Stomach (tissue), 9 donors: ENCODE results near the gene SPOCD1. TPM values are rescaled to one million over a fixed set of nuclear protein-coding genes. Genes with fewer than 3 reads are reported as not detected.
A peak's percentile ranks its signal among the peaks of the same experiment; 100 is the strongest.

Source experiments
- DNase-seq, 2 donors: peaks; one replicate each; pipeline versions ENCODE4 v3.0.0 to v3.0.0-alpha.2; 2013 to 2019
- H3K27ac ChIP-seq, 5 donors: fragments of 200-600 bp in 4 of 5; sonication (generic) in 4 of 5; one replicate each; pipeline ENCODE4 v1.5.1; 2013 to 2019; ENCODE audit warnings: mild to moderate bottlenecking in 1 of 5, moderate library complexity in 1 of 5
- H3K27me3 ChIP-seq, 3 donors: fragments of 200-600 bp; sonication (generic); one replicate each; pipeline ENCODE4 v1.5.1; 2017 to 2019; ENCODE audit warnings: mixed run types in 1 of 3
- H3K36me3 ChIP-seq, 4 donors: fragments of 200-600 bp; sonication (generic); 1 replicate in 3 of 4; 2 replicates in 1 of 4; pipeline ENCODE4 v1.5.1; 2016 to 2019
- H3K4me1 ChIP-seq, 4 donors: fragments of 200-600 bp; sonication (generic); one replicate each; pipeline ENCODE4 v1.5.1; 2016 to 2019
- H3K4me3 ChIP-seq, 4 donors: fragments of 200-600 bp; sonication (generic) in 3 of 4; one replicate each; pipeline ENCODE4 v1.5.1; 2016 to 2019; ENCODE audit warnings: mild to moderate bottlenecking in 1 of 4
- H3K9me3 ChIP-seq, 4 donors: fragments of 200-600 bp; sonication (generic); one replicate each; pipeline ENCODE4 v1.5.1; 2016 to 2019
- EP300 ChIP-seq: sonication (generic); formaldehyde crosslinking; IDR thresholded peaks from one replicate; pipeline ENCODE4 v1.6.1; 2017; ENCODE audit warnings: antibody characterized with exemption
- POLR2A ChIP-seq, 4 donors: fragments of 450-650 bp; IDR thresholded peaks; one replicate each; pipeline ENCODE4 v1.6.1; 2016; ENCODE audit warnings: antibody characterized with exemption in 4 of 4, control low read depth in 2 of 4, mild to moderate bottlenecking in 1 of 4, moderate library complexity in 1 of 4
- POLR2AphosphoS5 ChIP-seq, 3 donors: sonication (generic); formaldehyde crosslinking; IDR thresholded peaks; one replicate each; pipeline ENCODE4 v1.6.1; 2016; ENCODE audit warnings: antibody characterized with exemption in 3 of 3
- WGBS, 5 donors: extraction: QIAGEN DNeasy Blood & Tissue Kit in 3 of 5; methylation state at CpG; one replicate each; pipeline versions ENCODE4 v1.1.5 to v1.1.7; 2013 to 2018; 5-methylcytosine and 5-hydroxymethylcytosine counted together
- intact Hi-C: fragments of 100-400 bp; cut with DNase I; formaldehyde crosslinking; loops from one replicate; pipeline ENCODE4 v1.15.1; 2023; ENCODE audit warnings: low total_unique reads
- polyA plus RNA-seq, 3 donors: library from polyadenylated mRNA; stranded (reverse); fragments of 200-250 nt; gene quantifications; one replicate each; pipeline ENCODE4 v1.2.3, GENCODE V29; 2013
- total RNA-seq, 5 donors: library from RNA; depleted of rRNA; stranded (reverse); fragments of >200 nt; gene quantifications; one replicate each; pipeline versions ENCODE4 v1.1.0 to v1.2.3, GENCODE V29; 2014 to 2016
- TF ChIP-seq, protein P1 (sequence below), 7 experiments: fragments of 450-650 bp in 4 of 7; fragments of 200-600 bp in 3 of 7; sonication (generic) in 3 of 7; IDR thresholded peaks; one replicate each; pipeline ENCODE4 v1.5.1; 2016 to 2019; ENCODE audit warnings: antibody characterized with exemption in 7 of 7, control low read depth in 2 of 7, mild to moderate bottlenecking in 1 of 7
- donor health status: healthy with polysubstance abuse.
- donor health status: Bipolar disorder and iron deficiency.
- donor health status: healthy.

The SPOCD1 gene
- total and polyA plus RNA-seq, 8 donors = 0.55 to 11.1 (median 4.5) TPM; not detected in 1

DNA sequence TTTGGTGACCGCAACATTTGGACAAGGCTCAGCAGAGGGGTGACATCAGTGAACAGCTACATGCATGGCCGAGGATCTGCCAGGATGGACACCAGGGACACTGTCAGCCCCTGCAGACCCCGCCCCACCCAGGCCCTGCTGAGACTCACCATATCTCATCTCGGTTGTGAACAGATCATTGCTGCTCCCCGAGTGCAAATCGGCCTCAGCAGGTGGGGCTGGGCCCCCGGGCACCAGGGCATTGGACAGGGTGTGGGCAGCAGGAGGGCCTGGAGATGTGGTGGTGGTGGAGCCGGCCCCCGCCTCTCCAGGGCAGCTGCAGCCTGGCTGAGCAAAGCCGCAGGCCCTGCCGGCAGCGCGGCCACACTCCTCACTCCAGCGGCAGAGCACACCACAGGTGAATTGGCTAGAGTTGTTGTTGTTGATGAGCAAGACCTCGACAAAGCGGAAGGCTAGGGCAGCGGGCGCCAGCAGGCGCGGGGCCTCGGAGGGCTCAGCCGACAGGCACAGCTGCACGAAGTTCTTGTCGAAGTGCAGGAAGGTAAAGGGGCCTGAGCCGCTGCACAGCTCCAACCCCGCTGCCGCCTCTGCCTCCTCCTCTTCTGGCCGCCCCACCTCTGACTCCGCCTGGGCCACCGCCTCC, 59.9 kb downstream of the SPOCD1 start:
- no peak for DNase-seq
- Histone ChIP-seq H3K4me1 (peaks cover 15 to 24% (median 20%) of the 10 kb centered on the region in 4 donors), H3K9me3 (no peaks in the 10 kb centered on the region), H3K27ac (no peak overlapping the region), H3K36me3 (no peaks in the 10 kb centered on the region), H3K27me3 (peaks cover 0 to 23% (median 8%) of the 10 kb centered on the region in 3 donors), H3K4me3 (no peak overlapping the region)
- intact Hi-C loops = no loop called here
- TF ChIP-seq, protein P1, sequence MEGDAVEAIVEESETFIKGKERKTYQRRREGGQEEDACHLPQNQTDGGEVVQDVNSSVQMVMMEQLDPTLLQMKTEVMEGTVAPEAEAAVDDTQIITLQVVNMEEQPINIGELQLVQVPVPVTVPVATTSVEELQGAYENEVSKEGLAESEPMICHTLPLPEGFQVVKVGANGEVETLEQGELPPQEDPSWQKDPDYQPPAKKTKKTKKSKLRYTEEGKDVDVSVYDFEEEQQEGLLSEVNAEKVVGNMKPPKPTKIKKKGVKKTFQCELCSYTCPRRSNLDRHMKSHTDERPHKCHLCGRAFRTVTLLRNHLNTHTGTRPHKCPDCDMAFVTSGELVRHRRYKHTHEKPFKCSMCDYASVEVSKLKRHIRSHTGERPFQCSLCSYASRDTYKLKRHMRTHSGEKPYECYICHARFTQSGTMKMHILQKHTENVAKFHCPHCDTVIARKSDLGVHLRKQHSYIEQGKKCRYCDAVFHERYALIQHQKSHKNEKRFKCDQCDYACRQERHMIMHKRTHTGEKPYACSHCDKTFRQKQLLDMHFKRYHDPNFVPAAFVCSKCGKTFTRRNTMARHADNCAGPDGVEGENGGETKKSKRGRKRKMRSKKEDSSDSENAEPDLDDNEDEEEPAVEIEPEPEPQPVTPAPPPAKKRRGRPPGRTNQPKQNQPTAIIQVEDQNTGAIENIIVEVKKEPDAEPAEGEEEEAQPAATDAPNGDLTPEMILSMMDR (IDR thresholded peaks at IDR 0.05) = no peak
- TF ChIP-seq EP300 = no peak
- 88 to 91% (median 91%) methylated on average over 22 to 30 of the region's 30 CpGs for WGBS, 5 donors

DNA sequence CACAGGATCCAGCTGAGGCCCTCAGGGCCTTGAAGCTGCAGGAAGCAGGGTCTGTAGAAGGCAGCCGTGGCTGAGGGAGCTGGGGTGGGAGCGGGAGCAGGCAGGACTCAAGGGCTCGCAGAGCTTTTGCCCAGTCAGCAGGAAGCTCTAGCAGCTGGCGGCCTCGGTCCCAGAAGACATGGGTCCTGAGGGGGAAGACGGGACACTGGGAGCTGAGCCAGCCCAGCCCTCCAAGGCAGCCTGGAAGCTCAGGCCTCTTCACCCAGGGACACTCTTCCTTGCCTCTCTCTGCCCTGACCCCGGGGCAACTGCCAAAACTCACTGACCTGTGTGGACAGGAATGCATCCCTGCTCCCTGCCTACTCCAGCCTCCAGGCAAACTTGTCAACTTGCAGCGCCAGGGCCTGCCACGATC, 60.6 kb downstream of the SPOCD1 start:
- H3K4me1 ChIP-seq = peaks cover 8 to 16% (median 14%) of the 10 kb centered on the region in 4 donors
- TF ChIP-seq POLR2AphosphoS5 (IDR thresholded peaks at IDR 0.05) (no peak), EP300 (no peak), POLR2A (IDR thresholded peaks at IDR 0.05) (no peak)
- TF ChIP-seq, protein P1 (IDR thresholded peaks at IDR 0.05) = no peak

DNA sequence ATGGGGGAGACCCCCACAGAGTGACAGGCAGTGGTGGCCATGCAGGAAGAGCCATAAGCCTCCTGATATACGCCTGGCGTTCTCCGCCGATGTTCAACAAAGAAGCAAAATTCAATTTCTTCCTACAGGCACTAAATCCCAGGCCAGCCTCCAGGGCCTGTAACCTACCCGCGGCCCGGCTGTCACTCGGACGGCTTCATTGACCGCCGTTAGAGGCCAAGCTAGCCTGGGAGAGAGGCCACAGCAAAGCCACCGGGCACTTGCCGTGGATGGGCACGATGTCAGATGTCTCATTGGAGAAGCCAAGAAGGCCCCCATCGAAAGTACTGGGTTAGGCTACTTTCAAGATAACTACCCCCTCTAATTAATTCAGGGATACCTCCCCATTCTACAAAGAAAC, 61.4 kb downstream of the SPOCD1 start:
- no peaks in the 10 kb centered on the region for H3K9me3 ChIP-seq
- H3K36me3 ChIP-seq = no peaks in the 10 kb centered on the region
- no peak for DNase-seq
- H3K27ac ChIP-seq = no peak overlapping the region
- intact Hi-C loops = no loop called here
- WGBS, 5 donors = 75 to 92% (median 88%) methylated on average over 11 to 15 of the region's 15 CpGs
- peaks cover 8 to 14% (median 12%) of the 10 kb centered on the region in 4 donors for H3K4me1 ChIP-seq
- no peak for TF ChIP-seq EP300
- no peak for TF ChIP-seq POLR2A (IDR thresholded peaks at IDR 0.05)
- TF ChIP-seq, protein P1 (IDR thresholded peaks at IDR 0.05) = no peak
- TF ChIP-seq POLR2AphosphoS5 (IDR thresholded peaks at IDR 0.05) = no peak
- no peak overlapping the region for H3K4me3 ChIP-seq
- H3K27me3 ChIP-seq = peaks cover 0 to 7% (median 0%) of the 10 kb centered on the region in 3 donors

More for the DNA sequence above, 60.6 kb downstream of the SPOCD1 start:
- Histone ChIP-seq H3K36me3 (no peaks in the 10 kb centered on the region), H3K4me3 (no peak overlapping the region), H3K27ac (no peak overlapping the region), H3K9me3 (no peaks in the 10 kb centered on the region), H3K27me3 (peaks cover 0 to 15% (median 1%) of the 10 kb centered on the region in 3 donors)
- peak in 1 of 2 donors; percentile 53 for DNase-seq
- WGBS, 5 donors = 60 to 78% (median 63%) methylated on average over 9 of the region's 9 CpGs
- intact Hi-C loops = no loop called here

DNA sequence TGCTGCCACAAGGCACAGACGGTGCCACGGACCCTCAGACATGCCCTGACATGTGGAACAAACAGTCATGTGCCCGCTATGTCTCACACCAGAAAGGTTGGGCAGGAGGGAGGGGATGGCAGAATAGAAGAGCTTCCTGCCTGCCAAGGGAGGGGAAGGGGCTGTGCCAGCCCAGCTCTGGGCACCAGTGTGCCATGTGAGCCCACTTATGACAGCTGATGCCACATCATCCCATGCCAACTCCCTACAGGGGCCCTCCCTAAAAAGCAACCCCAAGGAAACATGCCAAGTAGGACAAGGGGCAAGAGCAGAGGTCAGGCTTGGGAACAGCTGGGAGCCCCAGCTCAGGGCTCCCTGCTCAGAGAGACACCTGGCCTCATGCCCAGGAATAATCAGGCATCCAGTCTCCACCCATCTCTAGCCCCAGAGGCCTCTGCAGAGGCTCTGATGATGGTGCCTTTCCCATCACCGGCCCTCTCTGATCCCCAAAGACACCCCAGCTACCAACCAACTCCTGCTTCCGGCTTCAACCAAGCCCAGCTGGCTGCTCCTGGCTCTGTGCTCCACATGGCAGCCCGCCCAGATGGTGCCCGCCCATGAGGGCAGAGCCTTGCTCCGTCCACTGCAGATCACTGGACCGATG, 62.0 kb downstream of the SPOCD1 start:
- Histone ChIP-seq H3K36me3 (no peaks in the 10 kb centered on the region), H3K9me3 (no peaks in the 10 kb centered on the region), H3K4me1 (peaks cover 8 to 14% (median 12%) of the 10 kb centered on the region in 4 donors), H3K4me3 (no peak overlapping the region), H3K27me3 (peaks cover 0 to 3% (median 0%) of the 10 kb centered on the region in 3 donors), H3K27ac (no peak overlapping the region)
- WGBS, 5 donors = 41 to 52% (median 50%) methylated on average over 8 to 9 of the region's 9 CpGs
- TF ChIP-seq POLR2A (IDR thresholded peaks at IDR 0.05) = no peak
- TF ChIP-seq, protein P1 (IDR thresholded peaks at IDR 0.05) = no peak
- TF ChIP-seq POLR2AphosphoS5 (IDR thresholded peaks at IDR 0.05) = no peak
- TF ChIP-seq EP300 = no peak
- intact Hi-C loops = no loop called here
- DNase-seq = peak; percentile 75 to 80
